HG03135 (cell line): ENCODE data around the gene RALY.

Source experiments
- ATAC-seq: cut with Tn5 transposase; IDR thresholded peaks from one replicate; pipeline ENCODE4 v1.9.1; 2021; ENCODE audit warnings: mild to moderate bottlenecking, moderate library complexity; ENCODE audit not compliant: unreplicated experiment

RALY gene

DNA sequence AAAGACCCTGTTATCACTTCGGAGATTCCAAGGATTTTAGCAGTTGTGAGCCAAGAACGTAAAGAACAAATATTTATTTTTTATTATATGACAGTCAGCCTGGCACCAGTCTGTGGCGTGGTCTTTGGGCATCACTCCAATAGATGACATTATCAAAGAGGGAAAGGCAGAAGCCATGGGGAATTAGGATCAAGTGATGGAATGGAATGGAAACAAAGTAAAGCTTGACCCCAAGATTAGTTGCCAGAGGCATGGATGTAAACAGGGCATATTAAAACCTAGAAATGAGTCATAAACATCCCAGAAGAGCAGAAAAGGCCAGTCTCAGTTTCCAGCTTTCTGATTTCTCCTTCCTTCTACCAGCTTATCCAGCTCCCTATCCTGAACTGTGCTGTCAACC lies 106.9 kb downstream of the RALY start:
- ATAC-seq, result no peak

DNA sequence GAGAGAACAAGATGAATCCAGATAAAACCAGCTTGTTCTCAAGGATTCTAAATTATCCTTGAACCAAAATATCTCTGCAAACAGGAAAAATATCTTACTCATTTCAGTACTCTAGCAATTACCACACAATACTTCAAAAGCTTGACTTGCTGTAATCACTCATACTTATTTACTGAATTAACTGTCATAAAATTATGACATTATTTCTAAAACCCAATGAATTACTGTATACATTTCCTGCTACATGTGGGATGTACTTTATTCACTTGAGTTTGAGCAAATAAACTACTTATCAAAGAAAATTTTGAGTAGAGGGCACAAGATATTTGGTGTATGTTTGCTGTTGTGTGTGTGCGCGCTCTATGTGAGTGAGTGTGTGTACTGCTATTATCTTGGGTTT lies 108.6 kb downstream of the RALY start:
- ATAC-seq, result no peak

DNA sequence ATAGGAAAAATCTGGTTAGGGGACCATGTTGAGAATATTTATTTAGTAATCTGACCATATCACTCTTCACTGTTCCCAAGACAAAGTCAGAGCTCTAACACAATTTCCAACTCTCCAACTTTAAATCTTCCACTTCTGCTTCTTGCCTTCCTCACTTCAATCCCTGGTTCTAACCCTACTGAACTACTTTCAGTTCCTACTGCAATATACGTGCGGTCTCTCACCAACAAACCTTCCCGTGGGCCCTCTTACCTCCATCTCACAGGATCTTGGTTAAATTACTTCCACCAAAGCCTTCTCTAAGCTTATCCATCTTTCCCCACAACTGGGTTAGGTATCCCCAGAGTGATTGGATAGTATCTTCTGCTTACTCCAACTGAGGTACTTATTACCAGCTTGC lies 110.3 kb downstream of the RALY start:
- ATAC-seq, result no peak

DNA sequence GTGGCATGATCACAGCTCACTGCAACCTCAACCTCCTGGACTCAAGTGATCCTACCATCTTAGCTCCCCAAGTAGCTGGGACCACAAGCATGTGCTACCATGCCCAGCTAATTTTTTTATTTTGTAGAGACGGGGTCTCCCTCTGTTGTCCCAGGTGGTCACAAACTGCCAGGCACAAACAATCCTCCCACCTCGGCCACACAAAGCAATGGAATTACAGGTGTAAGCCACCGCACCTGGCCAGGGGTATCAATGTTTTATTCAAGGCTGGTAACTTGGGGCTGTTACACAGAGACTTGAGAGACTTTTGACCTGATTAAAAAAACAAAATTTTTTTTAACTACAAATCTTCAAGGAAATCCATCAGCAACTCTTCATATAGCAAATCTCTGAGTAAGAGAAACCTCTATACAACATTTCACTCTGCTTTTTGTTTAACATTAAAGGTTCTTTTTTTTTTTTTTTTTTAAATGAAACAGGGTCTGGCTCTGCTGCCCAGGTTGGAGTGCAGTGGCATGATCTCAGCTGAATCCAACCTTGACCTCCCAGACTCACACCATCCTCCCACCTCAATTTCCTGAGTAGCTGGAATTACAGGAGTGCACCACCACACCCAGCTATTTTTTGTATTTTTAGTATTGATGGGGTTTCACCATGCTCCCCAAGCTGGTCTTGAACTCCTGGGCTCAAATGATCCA lies 112.4 kb downstream of the RALY start:
- no peak for ATAC-seq

DNA sequence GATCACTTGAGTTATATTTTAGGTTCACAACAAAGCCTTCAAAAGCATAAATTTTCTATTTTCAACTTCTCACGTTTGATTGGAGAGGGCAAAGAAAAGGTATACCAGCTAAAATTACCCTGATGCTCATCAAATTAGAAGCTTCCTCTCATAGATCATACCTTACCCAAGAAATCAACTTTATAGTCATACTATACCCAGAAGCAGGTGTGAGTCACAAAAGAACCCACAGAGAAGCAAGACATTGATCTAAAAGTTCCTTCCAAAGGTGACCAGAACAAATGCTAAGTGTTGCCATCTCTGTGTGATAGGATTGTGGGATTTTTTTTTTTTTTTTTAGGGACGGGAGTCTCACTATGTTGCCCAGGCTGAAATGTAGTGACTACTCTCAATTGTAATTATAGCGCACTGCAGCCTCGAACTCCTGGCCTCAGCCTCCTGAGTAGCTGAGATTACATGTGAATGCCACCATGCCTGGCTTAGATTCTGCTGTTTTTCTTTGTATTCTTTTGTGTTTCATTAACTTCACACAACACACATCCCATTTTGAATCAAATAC lies 115.0 kb downstream of the RALY start:
- no peak for ATAC-seq

DNA sequence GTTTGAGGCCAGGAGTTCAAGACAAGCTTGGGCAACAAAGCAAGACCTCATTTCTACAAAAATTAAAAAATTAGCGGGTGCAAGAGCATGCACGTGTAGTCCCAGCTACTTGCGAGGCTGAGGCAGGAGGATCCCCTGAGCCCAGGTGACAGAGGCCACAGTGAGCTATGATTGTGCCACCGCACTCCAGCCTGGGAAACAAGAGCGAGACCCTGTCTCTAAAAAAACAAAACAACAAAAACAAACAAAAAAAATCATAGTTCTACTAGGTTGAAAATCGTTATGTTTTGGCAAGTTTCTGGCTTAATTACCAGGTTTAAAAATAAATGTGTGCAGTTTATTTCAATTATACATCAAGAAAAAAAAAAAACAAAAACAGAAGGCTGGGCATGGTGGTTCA lies 115.7 kb downstream of the RALY start:
- ATAC-seq, result no peak

DNA sequence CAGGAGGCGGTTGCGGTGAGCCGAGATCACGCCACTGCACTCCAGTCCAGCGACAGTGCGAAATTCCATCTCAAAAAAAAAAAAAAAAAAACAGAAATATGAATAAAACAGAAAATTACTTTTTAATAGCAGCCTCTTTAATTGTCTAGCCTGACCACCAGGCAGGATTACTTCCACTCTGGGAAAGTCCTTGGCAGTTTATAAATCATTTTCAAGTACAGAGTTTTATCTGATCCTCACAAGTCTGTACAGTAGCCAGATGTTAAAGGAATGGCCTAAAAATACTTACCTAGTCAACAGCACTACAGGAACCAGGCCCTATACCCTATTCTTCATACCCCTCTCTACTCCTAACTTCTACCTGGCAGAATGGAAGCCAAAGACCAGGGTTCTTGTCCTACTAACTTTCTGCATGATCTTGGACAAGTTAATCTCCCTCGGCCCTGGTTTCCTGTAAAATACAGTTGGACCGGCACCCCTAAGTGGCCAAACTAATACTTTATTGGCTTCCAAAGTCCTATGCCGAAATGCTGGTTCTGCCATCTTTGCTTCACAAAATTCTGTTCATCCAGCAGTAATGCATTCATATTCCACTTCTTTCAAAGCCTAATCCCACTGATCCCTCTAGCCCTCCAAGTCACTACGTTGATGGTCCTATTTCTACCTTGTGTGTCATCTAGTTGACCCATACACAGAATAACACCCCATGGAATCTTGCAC lies 116.5 kb downstream of the RALY start:
- no peak for ATAC-seq

DNA sequence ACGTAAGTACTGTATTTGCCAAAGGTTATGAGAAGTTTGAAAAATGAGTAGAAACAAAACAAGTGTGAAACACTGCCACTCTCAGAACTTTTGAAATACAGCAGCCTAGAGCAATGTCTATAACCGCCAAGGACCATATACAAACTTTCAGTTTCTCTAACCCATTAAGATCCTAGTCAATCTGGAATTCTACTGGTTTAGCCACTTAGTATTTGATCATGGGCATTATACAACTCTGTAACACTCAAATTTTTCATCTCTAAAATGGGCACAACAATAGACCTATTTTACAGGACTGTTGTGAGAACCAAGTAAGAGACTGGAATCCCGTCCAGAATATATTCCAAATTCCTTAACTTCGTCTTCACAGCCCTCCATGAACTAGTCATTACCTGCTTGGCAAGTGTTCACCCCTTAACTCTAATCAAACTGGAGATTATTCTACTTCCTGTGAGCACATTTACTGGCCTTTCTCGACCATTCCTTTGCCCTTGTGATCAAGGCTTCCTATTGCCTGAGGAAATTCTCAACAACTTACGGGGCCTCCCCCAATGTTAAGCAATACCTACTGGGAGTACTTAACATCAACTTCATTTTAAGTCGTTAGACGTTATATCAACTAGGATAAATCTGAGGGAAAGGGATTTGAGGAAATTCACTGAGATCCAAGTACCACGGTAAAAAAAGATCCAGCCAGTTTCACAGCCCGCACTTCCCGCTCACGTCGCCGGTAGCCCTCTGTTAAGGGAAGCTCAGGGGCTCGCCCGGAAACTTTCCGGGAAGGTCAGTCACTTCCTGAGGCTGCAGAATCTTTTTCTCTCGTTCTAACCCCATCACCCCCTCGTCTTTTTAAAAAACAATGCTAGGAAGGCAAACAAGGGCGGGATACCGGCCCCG lies 117.3 kb downstream of the RALY start:
- ATAC-seq, result no peak

DNA sequence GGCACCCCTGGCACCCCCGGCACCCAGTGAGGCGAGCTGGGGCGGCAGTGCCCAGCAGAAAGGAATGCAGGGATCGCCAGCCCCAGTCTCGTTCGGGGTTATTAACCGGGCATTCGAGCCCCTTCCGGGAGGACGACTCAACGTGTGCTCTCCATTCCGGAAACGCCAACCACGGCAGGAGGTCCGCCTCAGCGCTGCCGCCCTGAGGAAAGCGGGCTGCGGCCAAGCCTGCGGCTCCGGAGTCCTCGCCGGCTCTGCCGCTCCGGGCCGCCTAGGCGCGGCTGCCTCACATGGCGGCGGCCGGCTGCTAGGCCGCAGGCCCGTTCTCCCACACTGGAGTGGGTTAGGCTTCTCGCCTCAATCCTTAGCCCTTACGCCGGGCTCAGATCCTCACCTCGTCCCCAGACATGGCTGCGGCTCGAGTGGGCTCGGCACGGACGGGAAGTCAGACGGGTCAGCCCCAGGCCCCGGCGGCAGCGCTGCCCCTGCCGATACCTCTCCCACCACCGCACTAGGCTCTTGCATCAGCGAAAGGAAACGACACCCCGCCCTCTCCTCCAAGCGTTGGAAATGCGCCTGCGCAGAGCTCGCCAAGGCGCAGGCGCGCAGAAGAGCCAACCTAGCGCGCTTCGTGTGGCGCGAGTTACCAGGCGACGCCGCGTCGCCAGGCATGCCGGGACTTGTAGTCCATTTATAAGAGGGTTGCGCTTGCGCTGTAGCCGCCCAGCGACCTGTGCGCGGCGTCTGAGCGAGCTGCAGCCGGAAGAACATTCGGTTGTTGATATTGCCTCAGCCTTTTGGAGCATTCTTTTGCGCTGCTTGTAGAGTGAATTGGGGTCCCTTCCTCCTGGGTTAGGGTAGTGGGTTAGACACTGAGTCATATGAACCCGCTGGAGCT lies 118.2 kb downstream of the RALY start, which contains the start of gene EIF2S2:
Gene EIF2S2 (minus strand): TSS at position 542 of the 898 bp plus-strand sequence. CDS start 133 bp downstream, at position 409.
- ATAC-seq, result peak; percentile 90

DNA sequence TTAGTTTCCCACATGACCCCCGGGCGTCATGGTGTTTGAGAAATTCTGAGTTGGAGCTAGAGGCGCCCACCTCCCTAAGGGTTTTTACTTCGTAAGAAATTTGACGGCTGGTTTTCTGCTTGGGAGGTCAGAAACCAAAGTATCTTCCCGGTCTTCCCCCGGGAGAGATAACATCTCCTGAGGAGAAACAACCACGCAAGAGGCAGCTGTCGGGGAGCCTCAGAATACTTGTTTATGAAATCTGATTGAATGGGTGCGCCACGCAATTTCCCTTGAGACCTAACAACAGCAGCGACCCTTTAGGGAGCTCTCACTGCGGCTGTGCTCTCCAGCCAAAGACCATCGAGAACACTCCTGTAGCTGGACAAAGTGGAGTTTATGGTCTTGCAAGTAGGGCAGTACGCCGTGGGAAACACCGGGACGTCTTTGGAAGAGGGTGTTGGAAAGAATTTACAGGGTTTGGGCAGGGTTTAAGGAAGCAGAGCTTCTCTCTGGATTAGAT lies 118.9 kb downstream of the RALY start:
- no peak for ATAC-seq

DNA sequence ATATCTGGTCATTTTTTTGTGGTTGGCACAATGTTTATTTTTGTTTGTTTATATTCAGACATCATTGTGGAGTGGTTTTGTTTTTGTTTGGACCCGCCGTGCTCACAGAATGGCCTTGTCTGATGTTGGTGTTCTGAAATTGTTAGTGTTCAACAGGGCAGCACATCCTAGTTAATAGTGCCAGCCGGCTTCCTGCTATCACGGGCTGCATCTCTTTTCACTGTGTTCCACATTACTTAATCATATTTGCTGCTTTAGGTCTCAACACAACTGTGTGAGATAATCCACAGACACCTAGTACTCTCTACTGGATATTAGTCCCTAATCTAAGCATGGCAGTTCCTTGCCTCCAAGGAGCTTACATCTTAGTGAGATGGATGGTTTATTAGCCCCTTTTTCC lies 121.1 kb downstream of the RALY start:
- ATAC-seq, result no peak

DNA sequence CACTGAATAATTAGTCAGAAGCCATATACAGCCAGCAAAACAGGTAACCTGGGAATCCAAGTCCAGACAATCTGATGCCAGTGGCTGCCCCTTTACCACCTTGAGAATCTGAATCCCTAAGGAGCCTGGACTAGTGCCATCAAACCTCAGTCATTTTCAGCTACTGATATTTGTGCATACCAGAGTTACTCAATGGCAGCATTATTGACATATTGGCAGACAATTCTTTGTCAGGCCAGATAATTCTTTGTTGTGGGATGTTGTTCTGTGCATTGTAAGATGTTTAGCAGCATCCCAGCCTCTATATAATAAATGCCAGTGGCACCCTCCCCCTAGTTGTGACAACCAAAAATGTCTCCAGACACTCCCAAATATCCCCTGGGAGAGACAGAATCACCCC lies 121.5 kb downstream of the RALY start:
- no peak for ATAC-seq

DNA sequence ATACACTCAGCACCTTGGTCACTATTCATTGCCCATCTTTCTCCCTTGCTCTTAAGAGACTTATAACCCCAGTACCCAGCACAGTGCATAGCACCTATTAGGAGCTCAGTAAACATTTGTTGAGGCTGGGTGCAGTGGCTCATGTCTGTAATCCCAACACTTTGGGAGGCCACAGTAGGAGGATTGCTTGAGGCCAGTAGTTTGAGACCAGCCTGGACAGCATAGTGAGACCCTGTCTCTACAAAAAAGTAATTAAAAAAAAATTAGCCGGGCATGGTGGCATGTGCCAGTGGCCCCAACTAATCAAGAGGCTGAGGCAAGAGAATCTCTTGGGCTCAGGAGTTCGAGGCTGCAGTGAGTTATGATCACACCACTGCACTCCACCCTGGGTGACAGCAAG lies 126.5 kb downstream of the RALY start:
- ATAC-seq, result no peak

DNA sequence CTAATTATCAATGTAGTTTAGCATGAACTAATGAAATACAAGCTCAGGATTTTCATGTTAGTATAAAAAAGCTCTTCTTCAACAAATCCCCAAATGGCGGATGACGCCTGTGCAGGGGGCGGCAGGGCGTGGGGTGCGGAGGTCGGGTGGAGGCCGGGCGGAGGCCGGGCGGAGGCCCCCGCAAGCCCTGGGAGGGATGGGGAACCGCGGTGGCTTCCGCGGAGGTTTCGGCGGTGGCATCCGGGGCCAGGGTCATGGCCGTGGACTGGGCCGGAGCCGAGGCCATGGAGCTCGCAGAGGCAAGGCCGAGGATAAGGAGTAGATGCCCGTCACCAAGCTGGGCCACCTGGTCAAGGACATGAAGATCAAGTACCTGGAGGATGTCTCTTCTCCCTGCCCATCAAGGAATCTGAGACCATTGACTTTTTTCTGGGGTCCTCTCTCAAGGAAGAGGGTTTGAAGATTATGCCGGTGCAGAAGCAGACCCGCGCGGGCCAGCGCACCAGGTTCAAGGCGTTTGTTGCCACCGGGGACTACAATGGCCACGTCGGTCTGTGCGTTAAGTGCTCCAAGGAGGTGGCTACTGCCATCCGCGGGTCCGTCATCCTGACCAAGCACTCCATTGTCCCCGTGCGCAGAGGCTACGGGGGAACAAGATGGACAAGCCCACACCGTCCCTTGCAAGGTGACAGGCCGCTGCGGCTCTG lies 128.7 kb downstream of the RALY start:
- no peak for ATAC-seq

DNA sequence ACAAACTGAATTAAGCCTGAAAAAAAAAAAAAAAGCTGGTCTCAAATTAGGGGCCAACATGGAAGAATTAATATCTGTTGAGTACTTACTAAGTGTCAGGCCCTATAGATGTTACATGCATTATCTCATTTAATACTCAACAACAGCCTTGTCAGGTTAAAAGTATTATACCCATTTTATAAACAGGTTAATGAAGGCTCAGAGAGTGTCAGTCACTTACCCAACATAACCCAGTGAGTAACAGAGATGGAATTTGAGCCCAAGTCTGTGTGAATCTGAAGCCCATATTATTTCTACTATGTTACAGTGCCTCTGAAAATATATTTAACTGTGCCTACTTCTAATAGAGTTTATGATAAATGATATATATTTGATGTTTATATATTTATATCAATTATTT lies 129.6 kb downstream of the RALY start:
- ATAC-seq, result no peak

DNA sequence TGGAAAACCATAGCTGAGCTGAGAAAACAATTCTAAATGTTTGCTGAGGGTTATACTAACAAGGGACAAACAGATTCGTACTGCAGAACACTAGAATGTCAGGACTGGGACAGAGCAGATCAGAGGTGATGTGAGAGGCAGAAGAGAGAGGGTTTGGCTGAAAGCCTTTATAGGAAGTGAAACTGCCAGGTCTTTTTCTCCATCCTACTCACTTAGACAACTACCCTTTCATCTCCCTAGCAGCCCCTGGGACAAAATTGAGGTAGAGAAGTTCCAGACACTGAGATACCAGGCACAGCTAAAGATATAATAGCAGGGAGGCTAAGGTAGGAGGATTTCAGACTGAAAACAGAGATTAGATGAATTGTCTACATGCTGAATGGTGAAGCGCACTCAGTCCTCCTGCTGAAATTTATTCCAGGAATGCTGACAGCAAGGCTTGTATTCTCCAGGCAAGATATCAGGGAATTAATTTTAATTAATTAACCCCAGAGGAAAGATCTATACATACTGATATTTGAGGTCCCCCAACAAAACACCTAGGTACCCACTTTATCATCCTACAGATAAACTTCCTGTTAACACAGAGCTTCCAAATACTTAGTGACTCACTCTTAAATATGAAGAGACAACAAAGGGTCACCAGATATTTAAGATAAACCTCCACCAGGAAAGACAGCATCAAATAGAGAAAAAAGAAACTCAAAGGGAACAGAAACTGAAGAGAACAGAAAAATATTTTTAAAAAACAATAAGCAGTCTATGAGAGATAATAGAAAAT lies 130.9 kb downstream of the RALY start:
- no peak for ATAC-seq

DNA sequence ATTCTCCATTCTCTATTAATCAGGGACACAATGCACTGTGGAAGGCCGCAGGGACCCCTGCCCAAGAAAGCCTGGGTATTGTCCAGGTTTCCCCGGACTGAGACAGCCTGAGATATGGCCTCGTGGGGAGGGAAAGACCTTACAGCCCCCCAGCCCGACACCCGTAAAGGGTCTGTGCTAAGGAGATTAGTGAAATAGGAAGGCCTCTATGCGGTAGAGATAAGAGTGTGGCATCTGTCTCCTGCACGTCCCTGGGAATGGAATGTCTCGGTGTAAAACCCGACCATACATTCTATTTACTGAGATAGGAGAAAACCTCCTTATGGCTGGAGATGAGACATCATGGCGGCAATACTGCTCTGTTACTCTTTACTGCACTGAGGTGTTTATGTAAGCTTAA lies 134.1 kb downstream of the RALY start:
- no peak for ATAC-seq

DNA sequence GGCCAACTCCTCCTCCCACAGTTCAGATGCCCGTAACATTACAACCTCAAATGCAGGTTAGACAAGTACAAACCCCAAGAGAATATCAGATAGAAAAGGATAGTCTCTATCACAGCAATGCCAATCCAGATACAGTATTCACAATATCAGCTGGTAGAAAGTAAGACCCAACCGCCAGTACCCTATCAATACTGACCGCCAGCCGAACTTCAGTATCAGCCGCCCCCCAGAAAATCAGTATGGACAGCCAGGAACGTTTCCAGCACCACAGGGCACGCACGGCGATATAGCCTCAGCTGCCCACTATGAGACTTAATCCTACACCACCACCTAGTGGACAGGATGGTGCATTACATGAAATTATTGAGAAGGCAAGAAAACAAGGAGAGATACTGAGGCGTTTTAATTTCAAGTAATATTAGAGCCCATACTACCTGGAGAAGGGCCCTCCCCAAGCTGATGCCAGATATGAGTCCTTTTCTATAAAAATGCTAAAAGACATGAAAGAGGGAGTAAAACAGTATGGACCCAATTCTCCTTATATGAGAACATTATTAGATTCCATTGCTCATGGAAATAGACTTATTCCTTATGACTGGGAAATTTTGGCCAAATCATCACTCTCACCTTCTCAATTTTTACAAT lies 135.9 kb downstream of the RALY start:
- ATAC-seq, result no peak
